Measurements from ENCODE around the gene RNGTT. TPM values are rescaled to one million over a fixed set of nuclear protein-coding genes. Genes with fewer than 3 reads are reported as not detected.

Gene RNGTT
- total and polyA plus RNA-seq, 10 of the 15 experiments (the other 5 are each of a cell fraction or from before 2014, with no cell fraction given) = 7.7 to 30.4 (median 22.2) TPM

DNA sequence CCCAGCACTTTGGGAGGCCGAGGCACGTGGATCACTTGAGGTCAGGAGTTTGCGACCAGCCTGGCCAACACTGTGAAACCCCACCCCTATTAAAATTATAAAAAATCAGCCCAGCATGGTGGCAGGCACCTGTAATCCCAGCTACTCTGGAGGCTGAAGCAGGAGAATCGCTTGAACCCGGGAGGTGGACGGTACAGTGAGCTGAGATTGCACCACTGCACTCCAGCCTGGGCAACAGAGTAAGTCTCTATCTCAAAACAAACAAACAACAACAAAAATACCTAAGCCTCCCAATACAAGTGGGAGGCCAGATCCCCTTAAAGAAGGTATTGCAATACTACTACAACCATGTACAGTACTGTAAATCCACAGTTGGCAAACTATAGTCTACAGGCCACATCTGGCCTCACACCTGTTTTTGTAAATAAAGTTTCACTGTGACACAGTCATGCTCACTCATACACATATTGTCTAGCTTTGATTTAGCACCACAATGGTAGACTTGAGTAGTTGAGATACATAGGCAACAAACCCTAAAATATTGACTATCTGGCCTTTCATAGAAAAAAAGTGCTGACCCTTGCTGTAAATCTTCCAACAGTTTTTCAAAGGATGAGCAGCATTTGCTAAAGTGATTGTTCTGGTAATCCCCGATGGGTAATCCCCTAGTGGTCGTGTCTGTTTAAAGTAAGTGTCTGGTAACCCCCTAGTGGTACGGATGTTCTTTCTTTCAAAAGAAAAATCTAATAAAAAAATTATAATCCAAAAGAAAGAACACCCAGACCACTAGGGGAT is 202.0 kb downstream of the RNGTT start (continued):
- TF ChIP-seq SREBF1 (IDR thresholded peaks at IDR 0.05; ENCODE audit: low read length) (no peak), FOS (IDR thresholded peaks at IDR 0.05; ENCODE audit: borderline replicate concordance, extremely low read depth, insufficient read length) (no peak), HCFC1 (IDR thresholded peaks at IDR 0.05; ENCODE audit: low read length) (no peak), IKZF2 (IDR thresholded peaks at IDR 0.05) (peak; percentile 40 to 60; a peak in 2 of 4 replicates), FOXM1 (IDR thresholded peaks at IDR 0.05; ENCODE audit: low read depth, low read length) (peak; percentile 72; the same call in 1 of the 2 replicates), GATAD2B (conservative IDR thresholded peaks at IDR 0.05; ENCODE audit: low read depth) (no peak), WRNIP1 (IDR thresholded peaks at IDR 0.05; ENCODE audit: borderline replicate concordance, low read depth, low read length) (no peak), ZZZ3 (IDR thresholded peaks at IDR 0.05; ENCODE audit: control insufficient read depth, insufficient read length, low read depth) (no peak), EZH2 (IDR thresholded peaks at IDR 0.05; ENCODE audit: borderline replicate concordance, control insufficient read depth, low read depth, low read length) (no peak), CHD2 (IDR thresholded peaks at IDR 0.05; ENCODE audit: borderline replicate concordance, low read depth, low read length) (no peak), MTA2 (IDR thresholded peaks at IDR 0.05; ENCODE audit: low read depth) (peak; percentile 36; the same call in 1 of the 2 replicates), YBX1 (IDR thresholded peaks at IDR 0.05) (no peak), SPI1 (IDR thresholded peaks at IDR 0.05; ENCODE audit: borderline replicate concordance, insufficient read depth, low read depth, low read length) (no peak), SUPT20H (IDR thresholded peaks at IDR 0.05; ENCODE audit: borderline replicate concordance, control insufficient read depth, low read depth, low read length) (no peak), NFIC (IDR thresholded peaks at IDR 0.05; ENCODE audit: low read depth, low read length) (peak; percentile 84)
- TF ChIP-seq, protein P1, sequence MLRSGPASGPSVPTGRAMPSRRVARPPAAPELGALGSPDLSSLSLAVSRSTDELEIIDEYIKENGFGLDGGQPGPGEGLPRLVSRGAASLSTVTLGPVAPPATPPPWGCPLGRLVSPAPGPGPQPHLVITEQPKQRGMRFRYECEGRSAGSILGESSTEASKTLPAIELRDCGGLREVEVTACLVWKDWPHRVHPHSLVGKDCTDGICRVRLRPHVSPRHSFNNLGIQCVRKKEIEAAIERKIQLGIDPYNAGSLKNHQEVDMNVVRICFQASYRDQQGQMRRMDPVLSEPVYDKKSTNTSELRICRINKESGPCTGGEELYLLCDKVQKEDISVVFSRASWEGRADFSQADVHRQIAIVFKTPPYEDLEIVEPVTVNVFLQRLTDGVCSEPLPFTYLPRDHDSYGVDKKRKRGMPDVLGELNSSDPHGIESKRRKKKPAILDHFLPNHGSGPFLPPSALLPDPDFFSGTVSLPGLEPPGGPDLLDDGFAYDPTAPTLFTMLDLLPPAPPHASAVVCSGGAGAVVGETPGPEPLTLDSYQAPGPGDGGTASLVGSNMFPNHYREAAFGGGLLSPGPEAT (IDR thresholded peaks at IDR 0.05; ENCODE audit: low read depth) = peak; percentile 97
- TF ChIP-seq, protein P2, sequence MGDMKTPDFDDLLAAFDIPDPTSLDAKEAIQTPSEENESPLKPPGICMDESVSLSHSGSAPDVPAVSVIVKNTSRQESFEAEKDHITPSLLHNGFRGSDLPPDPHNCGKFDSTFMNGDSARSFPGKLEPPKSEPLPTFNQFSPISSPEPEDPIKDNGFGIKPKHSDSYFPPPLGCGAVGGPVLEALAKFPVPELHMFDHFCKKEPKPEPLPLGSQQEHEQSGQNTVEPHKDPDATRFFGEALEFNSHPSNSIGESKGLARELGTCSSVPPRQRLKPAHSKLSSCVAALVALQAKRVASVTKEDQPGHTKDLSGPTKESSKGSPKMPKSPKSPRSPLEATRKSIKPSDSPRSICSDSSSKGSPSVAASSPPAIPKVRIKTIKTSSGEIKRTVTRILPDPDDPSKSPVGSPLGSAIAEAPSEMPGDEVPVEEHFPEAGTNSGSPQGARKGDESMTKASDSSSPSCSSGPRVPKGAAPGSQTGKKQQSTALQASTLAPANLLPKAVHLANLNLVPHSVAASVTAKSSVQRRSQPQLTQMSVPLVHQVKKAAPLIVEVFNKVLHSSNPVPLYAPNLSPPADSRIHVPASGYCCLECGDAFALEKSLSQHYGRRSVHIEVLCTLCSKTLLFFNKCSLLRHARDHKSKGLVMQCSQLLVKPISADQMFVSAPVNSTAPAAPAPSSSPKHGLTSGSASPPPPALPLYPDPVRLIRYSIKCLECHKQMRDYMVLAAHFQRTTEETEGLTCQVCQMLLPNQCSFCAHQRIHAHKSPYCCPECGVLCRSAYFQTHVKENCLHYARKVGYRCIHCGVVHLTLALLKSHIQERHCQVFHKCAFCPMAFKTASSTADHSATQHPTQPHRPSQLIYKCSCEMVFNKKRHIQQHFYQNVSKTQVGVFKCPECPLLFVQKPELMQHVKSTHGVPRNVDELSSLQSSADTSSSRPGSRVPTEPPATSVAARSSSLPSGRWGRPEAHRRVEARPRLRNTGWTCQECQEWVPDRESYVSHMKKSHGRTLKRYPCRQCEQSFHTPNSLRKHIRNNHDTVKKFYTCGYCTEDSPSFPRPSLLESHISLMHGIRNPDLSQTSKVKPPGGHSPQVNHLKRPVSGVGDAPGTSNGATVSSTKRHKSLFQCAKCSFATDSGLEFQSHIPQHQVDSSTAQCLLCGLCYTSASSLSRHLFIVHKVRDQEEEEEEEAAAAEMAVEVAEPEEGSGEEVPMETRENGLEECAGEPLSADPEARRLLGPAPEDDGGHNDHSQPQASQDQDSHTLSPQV (IDR thresholded peaks at IDR 0.05) = 0 out of 2 replicates have a peak, but pooled peaks have one; percentile 8
- TF ChIP-seq, protein P3, sequence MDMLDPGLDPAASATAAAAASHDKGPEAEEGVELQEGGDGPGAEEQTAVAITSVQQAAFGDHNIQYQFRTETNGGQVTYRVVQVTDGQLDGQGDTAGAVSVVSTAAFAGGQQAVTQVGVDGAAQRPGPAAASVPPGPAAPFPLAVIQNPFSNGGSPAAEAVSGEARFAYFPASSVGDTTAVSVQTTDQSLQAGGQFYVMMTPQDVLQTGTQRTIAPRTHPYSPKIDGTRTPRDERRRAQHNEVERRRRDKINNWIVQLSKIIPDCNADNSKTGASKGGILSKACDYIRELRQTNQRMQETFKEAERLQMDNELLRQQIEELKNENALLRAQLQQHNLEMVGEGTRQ (IDR thresholded peaks at IDR 0.05; ENCODE audit: borderline replicate concordance, low read depth, low read length) = no peak
- TF ChIP-seq, protein P4, sequence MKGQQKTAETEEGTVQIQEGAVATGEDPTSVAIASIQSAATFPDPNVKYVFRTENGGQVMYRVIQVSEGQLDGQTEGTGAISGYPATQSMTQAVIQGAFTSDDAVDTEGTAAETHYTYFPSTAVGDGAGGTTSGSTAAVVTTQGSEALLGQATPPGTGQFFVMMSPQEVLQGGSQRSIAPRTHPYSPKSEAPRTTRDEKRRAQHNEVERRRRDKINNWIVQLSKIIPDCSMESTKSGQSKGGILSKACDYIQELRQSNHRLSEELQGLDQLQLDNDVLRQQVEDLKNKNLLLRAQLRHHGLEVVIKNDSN (IDR thresholded peaks at IDR 0.05; ENCODE audit: borderline replicate concordance, extremely low read length, insufficient read depth, low read depth, low read length) = no peak
